ENCODE data around the gene PATL2.
"Not testable (repeated sequence)": the region's sequence is repeated elsewhere in the genome, so short reads cannot be mapped to it uniquely, and the experiment has no call there.

Gene PATL2

GRCh38 chr15:44636976-44637375, 74.1 kb downstream of the PATL2 start:
- no peak for FAIRE-seq

DNA sequence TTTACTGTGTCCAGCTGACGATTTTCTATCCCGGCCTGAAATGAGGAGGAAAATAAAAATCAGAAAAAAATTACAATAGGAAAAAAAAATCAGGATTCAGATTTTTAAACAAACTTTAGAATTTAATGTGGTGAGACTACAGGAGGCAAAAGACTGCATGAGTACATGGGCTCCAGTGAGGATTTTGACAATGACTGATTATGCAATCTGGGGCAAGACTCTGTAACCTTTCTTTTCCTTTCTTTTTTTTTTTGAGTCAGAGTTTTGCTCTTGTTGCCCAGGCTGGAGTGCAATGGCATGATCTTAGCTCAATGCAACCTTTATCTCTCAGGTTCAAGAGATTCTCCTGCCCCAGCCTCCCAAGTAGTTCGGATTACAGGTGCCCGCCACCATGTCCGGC, 77.5 kb downstream of the PATL2 start:
- FAIRE-seq = no peak

DNA sequence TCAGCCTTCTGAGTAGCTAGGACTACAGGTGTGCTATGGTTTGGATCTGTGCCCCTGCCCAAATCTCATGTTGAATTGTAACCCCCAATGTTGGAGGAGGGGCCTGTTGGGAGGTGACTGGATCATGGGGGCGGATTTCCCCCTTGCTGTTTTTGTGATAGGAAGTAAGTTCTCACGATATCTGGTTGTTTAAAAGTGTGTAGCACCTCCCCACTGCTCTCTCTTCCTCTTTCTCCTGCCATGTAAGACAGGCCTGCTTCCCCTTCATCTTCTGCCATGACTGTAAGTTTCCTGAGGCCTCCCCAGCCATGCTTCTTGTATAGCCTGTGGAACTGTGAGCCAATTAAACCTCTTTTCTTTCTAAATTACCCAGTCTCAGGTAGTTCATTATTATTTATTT, 85.8 kb downstream of the PATL2 start:
- FAIRE-seq = not testable (repeated sequence)

DNA sequence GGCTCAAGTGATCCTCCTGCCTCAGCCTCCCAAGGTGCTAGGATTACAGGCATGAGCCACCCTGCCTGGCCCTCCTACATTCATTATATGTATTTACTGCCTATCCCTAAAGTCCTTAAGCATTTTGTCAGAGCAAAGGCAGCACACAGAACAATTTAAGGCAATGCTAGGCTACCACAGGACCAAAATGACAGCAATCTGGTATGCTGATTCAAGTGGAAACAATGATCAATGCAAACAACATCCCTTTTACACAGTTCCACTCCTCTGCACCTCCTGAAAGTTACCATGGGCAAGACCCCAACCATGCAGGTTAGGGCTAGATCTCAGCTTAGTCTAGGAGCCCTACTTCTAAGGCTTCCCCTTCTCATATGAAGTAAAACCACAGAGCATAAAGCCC, 87.9 kb downstream of the PATL2 start:
- FAIRE-seq = no peak

GRCh38 chr15:44620081-44620480, 91.0 kb downstream of the PATL2 start:
- no peak for FAIRE-seq

GRCh38 chr15:44616974-44617373, 94.1 kb downstream of the PATL2 start:
- FAIRE-seq = no peak
